NCI-H1694 treated with DMSO at 0.1 percent for 48 hours (cell line): ENCODE data around the gene ZNF219.

Experiments
- DNase-seq: peaks from one replicate; lab custom pipeline; 2025; lab: John Stamatoyannopoulos, UW

ZNF219 gene

GRCh38 chr14:21087294-21088091 lies 11.0 kb downstream of the ZNF219 start:
- DNase-seq: peak; percentile 27

- no peak for DNase-seq
Measured at GRCh38 chr14:21086908-21087293, 11.6 kb downstream of the ZNF219 start.

- DNase-seq: no peak
Measured at GRCh38 chr14:21084998-21085853, 13.2 kb downstream of the ZNF219 start.

- no peak for DNase-seq
Measured at GRCh38 chr14:21084396-21084795, 14.1 kb downstream of the ZNF219 start.

GRCh38 chr14:21083565-21084325 lies 14.7 kb downstream of the ZNF219 start:
- no peak for DNase-seq

GRCh38 chr14:21081521-21082142 lies 16.8 kb downstream of the ZNF219 start:
- DNase-seq: no peak

GRCh38 chr14:21078726-21079125 lies 19.7 kb downstream of the ZNF219 start:
- DNase-seq: no peak

- no peak for DNase-seq
Measured at GRCh38 chr14:21078287-21078686, 20.2 kb downstream of the ZNF219 start.

- DNase-seq: no peak
Measured at GRCh38 chr14:21077672-21078071, 20.8 kb downstream of the ZNF219 start.

GRCh38 chr14:21075719-21076437 lies 22.6 kb downstream of the ZNF219 start:
- no peak for DNase-seq

- DNase-seq: no peak
Measured at GRCh38 chr14:21074398-21075272, 23.8 kb downstream of the ZNF219 start.

GRCh38 chr14:21073921-21074320 lies 24.5 kb downstream of the ZNF219 start:
- DNase-seq: no peak

GRCh38 chr14:21072781-21073339 lies 25.6 kb downstream of the ZNF219 start:
- no peak for DNase-seq

- no peak for DNase-seq
Measured at GRCh38 chr14:21072031-21072473, 26.4 kb downstream of the ZNF219 start.

- peak; percentile 6 for DNase-seq
Measured at GRCh38 chr14:21071225-21072030, 27.0 kb downstream of the ZNF219 start.

GRCh38 chr14:21070610-21071224 lies 27.7 kb downstream of the ZNF219 start:
- no peak for DNase-seq

- no peak for DNase-seq
Measured at GRCh38 chr14:21070083-21070609, 28.3 kb downstream of the ZNF219 start, which contains the start of gene ARHGEF40. Gene ARHGEF40 (plus strand): TSS chr14:21070304. CDS start chr14:21070397, 93 bp downstream.
